OCI-LY1 (cell line): ENCODE measurements around the gene PTPRR.

Source experiments
- H2AFZ ChIP-seq: fragments of 200-600 bp; sonication (generic), shearing (Covaris generic); 2 replicates; pipeline ENCODE4 v1.6.0; 2014; ENCODE audit warnings: antibody characterized with exemption, mild to moderate bottlenecking, low read length
- H3F3A ChIP-seq: fragments of 200-600 bp; sonication (generic), shearing (Covaris generic); 2 replicates; pipeline ENCODE4 v1.6.0; 2014; ENCODE audit warnings: mild to moderate bottlenecking, antibody characterized with exemption, low read length, moderate library complexity; ENCODE audit not compliant: insufficient read depth
- H3K27ac ChIP-seq: fragments of 200-600 bp; sonication (generic); 2 replicates; pipeline ENCODE4 v1.5.1; 2014; ENCODE audit warnings: low read length, mixed run types, mild to moderate bottlenecking, low read depth; ENCODE audit not compliant: poor library complexity, severe bottlenecking
- H3K27me3 ChIP-seq: fragments of 200-600 bp; sonication (generic); 2 replicates; pipeline ENCODE4 v1.6.0; 2014; ENCODE audit warnings: antibody characterized with exemption, mild to moderate bottlenecking, low read length, moderate library complexity; ENCODE audit not compliant: insufficient read depth
- H3K36me3 ChIP-seq: fragments of 200-600 bp; sonication (generic); 2 replicates; pipeline ENCODE4 v1.6.1; 2014; ENCODE audit warnings: mild to moderate bottlenecking, antibody characterized with exemption, low read length, moderate library complexity, mixed read lengths; ENCODE audit not compliant: insufficient read depth
- H3K4me1 ChIP-seq: fragments of 200-600 bp; sonication (generic); 2 replicates; pipeline ENCODE4 v1.5.1; 2014; ENCODE audit warnings: mild to moderate bottlenecking, low read length, moderate library complexity; ENCODE audit not compliant: insufficient read depth, severe bottlenecking
- H3K4me2 ChIP-seq: fragments of 200-600 bp; sonication (generic), shearing (Covaris generic); 2 replicates; pipeline ENCODE4 v1.6.1; 2014; ENCODE audit warnings: low read length
- H3K4me3 ChIP-seq: fragments of 200-600 bp; sonication (generic); 2 replicates; pipeline ENCODE4 v1.5.1; 2014; ENCODE audit warnings: low read length, low read depth, mild to moderate bottlenecking, mixed read lengths; ENCODE audit not compliant: poor library complexity, severe bottlenecking
- H3K79me2 ChIP-seq: fragments of 200-600 bp; shearing (Covaris generic); 2 replicates; pipeline ENCODE4 v1.6.1; 2016; ENCODE audit warnings: mixed run types, low read length, mixed read lengths; ENCODE audit not compliant: insufficient read depth
- H3K9ac ChIP-seq: fragments of 200-600 bp; sonication (generic), shearing (Covaris generic); 2 replicates; pipeline ENCODE4 v1.6.1; 2014; ENCODE audit warnings: mild to moderate bottlenecking, low read length, mixed read lengths
- H3K9me2 ChIP-seq: fragments of 200-600 bp; sonication (generic), shearing (Covaris generic); 2 replicates; pipeline ENCODE4 v1.6.1; 2014; ENCODE audit warnings: low read depth, mild to moderate bottlenecking, low read length, mixed read lengths
- H3K9me3 ChIP-seq: fragments of 200-600 bp; shearing (Covaris generic); 2 replicates; pipeline ENCODE4 v1.6.1; 2014; ENCODE audit warnings: low read length, mixed read lengths
- H4K20me1 ChIP-seq: fragments of 200-600 bp; sonication (generic), shearing (Covaris generic); 2 replicates; pipeline ENCODE4 v1.6.0; 2016; ENCODE audit warnings: mild to moderate bottlenecking, low read length; ENCODE audit not compliant: insufficient read depth
- CTCF ChIP-seq: fragments of 200-600 bp; sonication (generic), shearing (Covaris generic); IDR thresholded peaks from 2 replicates; pipeline ENCODE4 v1.5.1; 2017; ENCODE audit warnings: mild to moderate bottlenecking, antibody characterized with exemption, low read length, moderate library complexity, mixed read lengths
- EZH2 ChIP-seq: fragments of 200-600 bp; sonication (generic), shearing (Covaris generic); IDR thresholded peaks from 2 replicates; pipeline ENCODE4 v1.8.0; 2017; ENCODE audit warnings: borderline replicate concordance, mixed run types, mild to moderate bottlenecking, antibody characterized with exemption, low read length, moderate library complexity, mixed read lengths

The PTPRR gene

GRCh38 chr12:70840656-70841350 is 79.7 kb downstream of the PTPRR start:
- Histone ChIP-seq H3K9me3 (no peaks in the 10 kb centered on the region), H4K20me1 (no peaks in the 10 kb centered on the region), H3K9me2 (no peaks in the 10 kb centered on the region), H3K9ac (no peak overlapping the region), H3K79me2 (no peaks in the 10 kb centered on the region), H3K4me3 (no peak overlapping the region), H3K27ac (no peak overlapping the region), H2AFZ (no peak overlapping the region), H3K4me2 (no peak overlapping the region), H3F3A (no peaks in the 10 kb centered on the region), H3K36me3 (no peaks in the 10 kb centered on the region), H3K4me1 (no peaks in the 10 kb centered on the region), H3K27me3 (no peaks in the 10 kb centered on the region)
- TF ChIP-seq EZH2 (no peak), CTCF (no peak)

- H3K79me2 ChIP-seq, result no peaks in the 10 kb centered on the region
- H3K27me3 ChIP-seq, result no peaks in the 10 kb centered on the region
- H3K9me2 ChIP-seq, result no peaks in the 10 kb centered on the region
- no peak overlapping the region for H3K27ac ChIP-seq
- no peak for TF ChIP-seq CTCF
- TF ChIP-seq EZH2, result no peak
- H3F3A ChIP-seq, result no peaks in the 10 kb centered on the region
- no peak overlapping the region for H3K4me2 ChIP-seq
- H2AFZ ChIP-seq, result no peak overlapping the region
- H3K4me3 ChIP-seq, result no peak overlapping the region
- H3K36me3 ChIP-seq, result no peaks in the 10 kb centered on the region
- no peaks in the 10 kb centered on the region for H3K9me3 ChIP-seq
- no peaks in the 10 kb centered on the region for H3K4me1 ChIP-seq
- H3K9ac ChIP-seq, result no peak overlapping the region
- H4K20me1 ChIP-seq, result no peaks in the 10 kb centered on the region
These were observed 81.0 kb downstream of the PTPRR start for GRCh38 chr12:70839544-70839943.

GRCh38 chr12:70838127-70838526 is 82.4 kb downstream of the PTPRR start:
- Histone ChIP-seq H3K27ac (no peak overlapping the region), H4K20me1 (no peaks in the 10 kb centered on the region), H3K9me2 (no peaks in the 10 kb centered on the region), H3K4me1 (no peaks in the 10 kb centered on the region), H3K4me3 (no peak overlapping the region), H3K9me3 (no peaks in the 10 kb centered on the region), H3K4me2 (no peak overlapping the region), H3F3A (no peaks in the 10 kb centered on the region), H3K79me2 (no peaks in the 10 kb centered on the region), H3K36me3 (no peaks in the 10 kb centered on the region), H2AFZ (no peak overlapping the region), H3K9ac (no peak overlapping the region), H3K27me3 (no peaks in the 10 kb centered on the region)
- TF ChIP-seq EZH2, result no peak
- TF ChIP-seq CTCF, result no peak
